MM.1S (cell line): ENCODE measurements around the gene SESTD1.

Experiments
- CTCF ChIP-seq: fragments of 300-600 bp; sonication (generic); IDR thresholded peaks from 2 replicates; pipeline ENCODE4 v1.5.1; 2016; ENCODE audit warnings: antibody characterized with exemption, low read length, mixed read lengths
- EZH2phosphoT487 ChIP-seq: fragments of 300-600 bp; sonication (generic); IDR thresholded peaks from 2 replicates; pipeline ENCODE4 v1.6.1; 2018; ENCODE audit warnings: antibody characterized with exemption, low read length

GRCh38 chr2:179307616-179308371, 43.2 kb upstream of the SESTD1 start:
- TF ChIP-seq CTCF (no peak), EZH2phosphoT487 (no peak)
